IMR-90 (cell line): ENCODE data around the gene FBP1. TPM values are rescaled to one million over a fixed set of nuclear protein-coding genes. Genes with fewer than 3 reads are reported as not detected.

Source experiments
- ATAC-seq: fragments of 200-7000 bp; cut with Tn5 transposase; 2 replicates; pipeline ENCODE4 v1.9.1; 2020; ENCODE audit warnings: low read depth, mild to moderate bottlenecking, moderate library complexity
- BruUV-seq: library from RNA; stranded (reverse); fragments of 400-500 nt; replicated peaks from 2 replicates; lab custom pipeline; 2021; lab: Mats Ljungman, UMichigan
- CTCF ChIA-PET: fragments of 300-600 bp; formaldehyde crosslinking; extraction: SDS; loops from one replicate; lab custom pipeline; 2021; ENCODE audit warnings: antibody characterized with exemption; lab: Yijun Ruan, JAX
- POLR2A ChIA-PET: fragments of 300-600 bp; sonication (Branson Sonifier 250); formaldehyde crosslinking; loops from one replicate; lab custom pipeline; 2022; ENCODE audit warnings: antibody characterized with exemption; ENCODE audit not compliant: unreplicated experiment; lab: Charles Lee
- DNase-seq: peaks from one replicate; pipeline ENCODE4 v3.0.0; 2013
- H2AFZ ChIP-seq: replicated peaks from 2 replicates; pipeline ENCODE3; 2013; ENCODE audit warnings: low read length, mild to moderate bottlenecking; ENCODE audit not compliant: poor library complexity
- H2AK5ac ChIP-seq: 2 replicates; pipeline ENCODE4 v1.6.1; 2013; ENCODE audit warnings: low read depth, low read length, inconsistent platforms
- H2AK9ac ChIP-seq: replicated peaks from 2 replicates; pipeline ENCODE3; 2013; ENCODE audit warnings: mild to moderate bottlenecking, low read depth, low read length, moderate library complexity; ENCODE audit not compliant: poor library complexity
- H2BK120ac ChIP-seq: 2 replicates; pipeline ENCODE4 v1.6.1; 2013; ENCODE audit warnings: low read depth, low read length, inconsistent platforms
- H2BK15ac ChIP-seq: 3 replicates; pipeline ENCODE4 v1.6.1; 2013; ENCODE audit warnings: low read depth, low read length, inconsistent platforms
- H2BK20ac ChIP-seq: 2 replicates; pipeline ENCODE4 v1.6.1; 2013; ENCODE audit warnings: low read depth, mild to moderate bottlenecking, inconsistent platforms, low read length, moderate library complexity
- H2BK5ac ChIP-seq: 2 replicates; pipeline ENCODE4 v1.6.1; 2013; ENCODE audit warnings: mild to moderate bottlenecking, low read depth, low read length, inconsistent platforms; ENCODE audit not compliant: poor library complexity, severe bottlenecking
- H3K14ac ChIP-seq: replicated peaks from 2 replicates; pipeline ENCODE4 v1.6.1; 2013; ENCODE audit warnings: low read depth, low read length, inconsistent platforms
- H3K18ac ChIP-seq: 2 replicates; pipeline ENCODE4 v1.6.1; 2013; ENCODE audit warnings: low read depth, low read length, control low read depth
- H3K23ac ChIP-seq: 2 replicates; pipeline ENCODE4 v1.6.1; 2013; ENCODE audit warnings: low read depth, low read length, inconsistent platforms
- H3K27ac ChIP-seq: 2 replicates; pipeline ENCODE4 v1.5.1; 2013; ENCODE audit warnings: mild to moderate bottlenecking, control low read depth, low read length; ENCODE audit not compliant: insufficient read depth
- H3K27me3 ChIP-seq: 2 replicates; pipeline ENCODE4 v1.6.1; 2013; ENCODE audit warnings: low read length; ENCODE audit not compliant: control insufficient read depth, insufficient read depth
- H3K36me3 ChIP-seq: 2 replicates; pipeline ENCODE4 v1.6.1; 2013; ENCODE audit warnings: low read length, mixed read lengths; ENCODE audit not compliant: control insufficient read depth, insufficient read depth
- H3K4ac ChIP-seq: 2 replicates; pipeline ENCODE4 v1.6.1; 2013; ENCODE audit warnings: low read depth, low read length, inconsistent platforms
- H3K4me1 ChIP-seq: 2 replicates; pipeline ENCODE4 v1.6.1; 2013; ENCODE audit warnings: low read length, mixed read lengths; ENCODE audit not compliant: control insufficient read depth, insufficient read depth
- H3K4me2 ChIP-seq: 2 replicates; pipeline ENCODE4 v1.6.1; 2013; ENCODE audit warnings: low read depth, mild to moderate bottlenecking, control low read depth, low read length, moderate library complexity
- H3K4me3 ChIP-seq: 2 replicates; pipeline ENCODE4 v1.5.1; 2013; ENCODE audit warnings: low read depth, mild to moderate bottlenecking, control low read depth, low read length, moderate library complexity; ENCODE audit not compliant: insufficient read depth
- H3K56ac ChIP-seq: 2 replicates; pipeline ENCODE4 v1.6.1; 2013; ENCODE audit warnings: low read length, inconsistent platforms; ENCODE audit not compliant: insufficient read depth; ENCODE audit errors: extremely low read depth
- H3K79me1 ChIP-seq, 2 experiments: 2 replicates each; pipeline ENCODE4 v1.6.1; 2013; ENCODE audit warnings: low read length in 2 of 2, inconsistent platforms in 1 of 2, low read depth in 1 of 2
- H3K9ac ChIP-seq: 2 replicates; pipeline ENCODE4 v1.6.1; 2013; ENCODE audit warnings: low read depth, low read length, control low read depth
- H3K9me1 ChIP-seq: 2 replicates; pipeline ENCODE4 v1.6.1; 2013; ENCODE audit warnings: low read length, inconsistent platforms; ENCODE audit not compliant: insufficient read depth
- H3K9me3 ChIP-seq: 2 replicates; pipeline ENCODE4 v1.6.1; 2013; ENCODE audit warnings: low read length; ENCODE audit not compliant: control insufficient read depth, insufficient read depth
- H4K20me1 ChIP-seq: 2 replicates; pipeline ENCODE4 v1.6.1; 2013; ENCODE audit warnings: low read length, inconsistent platforms; ENCODE audit not compliant: insufficient read depth
- H4K5ac ChIP-seq: 2 replicates; pipeline ENCODE4 v1.6.1; 2013; ENCODE audit warnings: mild to moderate bottlenecking, low read depth, low read length, control low read depth
- H4K8ac ChIP-seq, 2 experiments: 2 replicates each; pipeline ENCODE4 v1.6.1; 2013; ENCODE audit warnings: low read depth in 2 of 2, low read length in 2 of 2, control low read depth in 1 of 2, inconsistent platforms in 1 of 2
- H4K91ac ChIP-seq: 2 replicates; pipeline ENCODE4 v1.6.1; 2013; ENCODE audit warnings: low read depth, low read length, inconsistent platforms; ENCODE audit not compliant: insufficient read depth
- BHLHE40 ChIP-seq: fragments of 150-350 bp; IDR thresholded peaks from 2 replicates; pipeline ENCODE4 v1.6.1; 2016; ENCODE audit warnings: mild to moderate bottlenecking, low read depth, low read length
- CEBPB ChIP-seq: IDR thresholded peaks from 2 replicates; pipeline ENCODE4 v1.6.1; 2012; ENCODE audit warnings: low read depth, low read length, improper control_type of control experiment
- CHD1 ChIP-seq: IDR thresholded peaks from 2 replicates; pipeline ENCODE4 v1.6.1; 2012; ENCODE audit warnings: low read depth, low read length, improper control_type of control experiment
- FOS ChIP-seq: fragments of 150-350 bp; IDR thresholded peaks from 2 replicates; pipeline ENCODE4 v1.6.1; 2016; ENCODE audit warnings: low read depth, low read length
- MAFK ChIP-seq: IDR thresholded peaks from 2 replicates; pipeline ENCODE4 v1.6.1; 2012; ENCODE audit warnings: low read depth, low read length, improper control_type of control experiment
- MAZ ChIP-seq: IDR thresholded peaks from 2 replicates; pipeline ENCODE4 v1.6.1; 2012; ENCODE audit warnings: low read depth, mild to moderate bottlenecking, low read length, improper control_type of control experiment, moderate library complexity, borderline replicate concordance
- MXI1 ChIP-seq: IDR thresholded peaks from 2 replicates; pipeline ENCODE4 v1.6.1; 2012; ENCODE audit warnings: low read depth, mild to moderate bottlenecking, low read length, moderate library complexity, borderline replicate concordance
- NFE2L2 ChIP-seq: fragments of 150-350 bp; IDR thresholded peaks from 2 replicates; pipeline ENCODE4 v1.6.1; 2016; ENCODE audit warnings: low read depth, mild to moderate bottlenecking, low read length
- POLR2A ChIP-seq: IDR thresholded peaks from 2 replicates; pipeline ENCODE4 v1.6.1; 2012; ENCODE audit warnings: mild to moderate bottlenecking, low read depth, low read length
- RAD21 ChIP-seq: IDR thresholded peaks from 2 replicates; pipeline ENCODE4 v1.6.1; 2012; ENCODE audit warnings: low read length, improper control_type of control experiment
- RCOR1 ChIP-seq: IDR thresholded peaks from 2 replicates; pipeline ENCODE4 v1.6.1; 2012; ENCODE audit warnings: mild to moderate bottlenecking, low read length, improper control_type of control experiment; ENCODE audit not compliant: insufficient replicate concordance
- RFX5 ChIP-seq: IDR thresholded peaks from 2 replicates; pipeline ENCODE4 v1.8.0; 2012; ENCODE audit warnings: low read depth, mild to moderate bottlenecking, low read length, moderate library complexity
- SMC3 ChIP-seq: fragments of 150-350 bp; IDR thresholded peaks from 2 replicates; pipeline ENCODE4 v1.6.1; 2016; ENCODE audit warnings: low read depth, mild to moderate bottlenecking, antibody characterized with exemption, low read length, moderate library complexity
- WGBS, 2 experiments: methylation state at CpG; one replicate each; pipeline versions ENCODE4 v1.1.5 to v1.1.7; 2013; ENCODE audit warnings: missing lambda C conversion rate in 2 of 2; ENCODE audit not compliant: insufficient read length in 1 of 2; ENCODE audit errors: extremely low coverage in 2 of 2; 5-methylcytosine and 5-hydroxymethylcytosine counted together
- dilution Hi-C: fragments of 300-500 bp; cut with HindIII; formaldehyde crosslinking; loops from one replicate; pipeline ENCODE4 v1.14.3; 2018; ENCODE audit warnings: low sequenced_read_pairs; ENCODE audit not compliant: unreplicated experiment
- in situ Hi-C: fragments of 300-500 bp; cut with MboI; formaldehyde crosslinking; loops from 3 replicates; pipeline ENCODE4 v1.14.3; 2019; ENCODE audit warnings: low sequenced_read_pairs, inconsistent platforms, mixed read lengths
- intact Hi-C: fragments of 100-400 bp; cut with micrococcal nuclease; formaldehyde crosslinking; loops from 2 replicates; pipeline ENCODE4 v1.10.0; 2022
- polyA plus RNA-seq, 3 experiments: library from polyadenylated mRNA; depleted of rRNA; stranded (reverse); fragments of >200 nt; gene quantifications; 2 replicates each; pipeline ENCODE4 v1.2.3, GENCODE V29; 2012; ENCODE audit warnings: low replicate concordance in 1 of 3
- total RNA-seq: library from RNA; depleted of rRNA; stranded (reverse); fragments of >200 nt; gene quantifications from 2 replicates; pipeline ENCODE4 v1.2.3, GENCODE V29; 2012
- TF ChIP-seq, protein P1 (sequence below): fragments of 150-350 bp; IDR thresholded peaks from 2 replicates; pipeline ENCODE4 v1.6.1; 2016; ENCODE audit warnings: low read depth, mild to moderate bottlenecking, low read length, moderate library complexity, borderline replicate concordance
- TF ChIP-seq, protein P2 (sequence below): fragments of 150-350 bp; IDR thresholded peaks from 2 replicates; pipeline ENCODE4 v1.6.1; 2017; ENCODE audit warnings: mild to moderate bottlenecking, antibody characterized with exemption, low read length, low read depth
- TF ChIP-seq, protein P3 (sequence below): conservative IDR thresholded peaks from 2 replicates; pipeline ENCODE4 v1.5.1; 2012; ENCODE audit warnings: mild to moderate bottlenecking, low read depth, low read length, improper control_type of control experiment

FBP1 gene
- total and polyA plus RNA-seq, 2 of the 4 experiments (the other 2 are of a cell fraction): not detected

DNA sequence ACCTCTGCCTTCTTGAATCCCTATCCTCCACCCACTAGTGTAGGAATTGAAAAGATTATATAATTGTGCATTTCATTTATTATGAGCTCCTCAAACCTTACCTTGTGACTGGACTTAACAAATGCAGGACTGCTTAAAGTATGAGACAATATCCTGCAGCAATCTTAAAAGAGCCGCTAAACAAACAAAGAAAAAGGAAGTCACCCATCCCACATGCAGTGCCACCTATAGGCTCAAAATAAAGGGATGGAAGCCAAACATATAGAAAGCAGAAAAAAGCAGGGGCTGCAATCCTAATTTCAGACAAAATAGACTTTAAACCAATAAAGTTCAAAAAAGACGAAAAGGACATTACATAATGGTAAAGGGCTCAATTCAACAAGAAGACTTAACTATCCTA, 75.8 kb downstream of the FBP1 start:
- intact Hi-C loops: loop anchor here (10.0 kb wide), 1 partner anchor 59 kb away; no protein-coding TSS in a partner anchor
- no peak overlapping the region for H3K4ac ChIP-seq
- no peaks in the 10 kb centered on the region for H3K79me1 ChIP-seq
- WGBS, 2 experiments: 100% methylated on average over 1 of the region's 2 CpGs; no CpG with 5 or more reads in 1 of the 2 experiments
- no peaks in the 10 kb centered on the region for H4K20me1 ChIP-seq
- ChIA-PET CTCF (no interaction called here), POLR2A (no interaction called here)
- no peak overlapping the region for H2AK9ac ChIP-seq
- H2BK15ac ChIP-seq: no peak overlapping the region
- H3K18ac ChIP-seq: no peak overlapping the region
- no peak overlapping the region for H2BK5ac ChIP-seq
- no peak overlapping the region for H2BK20ac ChIP-seq
- no peak overlapping the region for H2AK5ac ChIP-seq
- peaks cover 2% of the 10 kb centered on the region for H3K27me3 ChIP-seq
- no peak overlapping the region for H3K4me2 ChIP-seq
- H3K4me3 ChIP-seq: no peak overlapping the region
- TF ChIP-seq FOS (no peak), POLR2A (no peak), NFE2L2 (no peak), SMC3 (no peak), CEBPB (no peak), RFX5 (no peak), BHLHE40 (no peak), RAD21 (no peak), CHD1 (no peak), MAFK (no peak), MXI1 (no peak), RCOR1 (no peak), MAZ (no peak)
- TF ChIP-seq, protein P1, sequence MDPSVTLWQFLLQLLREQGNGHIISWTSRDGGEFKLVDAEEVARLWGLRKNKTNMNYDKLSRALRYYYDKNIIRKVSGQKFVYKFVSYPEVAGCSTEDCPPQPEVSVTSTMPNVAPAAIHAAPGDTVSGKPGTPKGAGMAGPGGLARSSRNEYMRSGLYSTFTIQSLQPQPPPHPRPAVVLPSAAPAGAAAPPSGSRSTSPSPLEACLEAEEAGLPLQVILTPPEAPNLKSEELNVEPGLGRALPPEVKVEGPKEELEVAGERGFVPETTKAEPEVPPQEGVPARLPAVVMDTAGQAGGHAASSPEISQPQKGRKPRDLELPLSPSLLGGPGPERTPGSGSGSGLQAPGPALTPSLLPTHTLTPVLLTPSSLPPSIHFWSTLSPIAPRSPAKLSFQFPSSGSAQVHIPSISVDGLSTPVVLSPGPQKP: no peak
- TF ChIP-seq, protein P2, sequence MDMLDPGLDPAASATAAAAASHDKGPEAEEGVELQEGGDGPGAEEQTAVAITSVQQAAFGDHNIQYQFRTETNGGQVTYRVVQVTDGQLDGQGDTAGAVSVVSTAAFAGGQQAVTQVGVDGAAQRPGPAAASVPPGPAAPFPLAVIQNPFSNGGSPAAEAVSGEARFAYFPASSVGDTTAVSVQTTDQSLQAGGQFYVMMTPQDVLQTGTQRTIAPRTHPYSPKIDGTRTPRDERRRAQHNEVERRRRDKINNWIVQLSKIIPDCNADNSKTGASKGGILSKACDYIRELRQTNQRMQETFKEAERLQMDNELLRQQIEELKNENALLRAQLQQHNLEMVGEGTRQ: no peak
- TF ChIP-seq, protein P3, sequence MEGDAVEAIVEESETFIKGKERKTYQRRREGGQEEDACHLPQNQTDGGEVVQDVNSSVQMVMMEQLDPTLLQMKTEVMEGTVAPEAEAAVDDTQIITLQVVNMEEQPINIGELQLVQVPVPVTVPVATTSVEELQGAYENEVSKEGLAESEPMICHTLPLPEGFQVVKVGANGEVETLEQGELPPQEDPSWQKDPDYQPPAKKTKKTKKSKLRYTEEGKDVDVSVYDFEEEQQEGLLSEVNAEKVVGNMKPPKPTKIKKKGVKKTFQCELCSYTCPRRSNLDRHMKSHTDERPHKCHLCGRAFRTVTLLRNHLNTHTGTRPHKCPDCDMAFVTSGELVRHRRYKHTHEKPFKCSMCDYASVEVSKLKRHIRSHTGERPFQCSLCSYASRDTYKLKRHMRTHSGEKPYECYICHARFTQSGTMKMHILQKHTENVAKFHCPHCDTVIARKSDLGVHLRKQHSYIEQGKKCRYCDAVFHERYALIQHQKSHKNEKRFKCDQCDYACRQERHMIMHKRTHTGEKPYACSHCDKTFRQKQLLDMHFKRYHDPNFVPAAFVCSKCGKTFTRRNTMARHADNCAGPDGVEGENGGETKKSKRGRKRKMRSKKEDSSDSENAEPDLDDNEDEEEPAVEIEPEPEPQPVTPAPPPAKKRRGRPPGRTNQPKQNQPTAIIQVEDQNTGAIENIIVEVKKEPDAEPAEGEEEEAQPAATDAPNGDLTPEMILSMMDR: no peak
- H3K4me1 ChIP-seq: no peaks in the 10 kb centered on the region
- H2BK120ac ChIP-seq: no peak overlapping the region
- no peak overlapping the region for H3K56ac ChIP-seq
- H4K8ac ChIP-seq: no peak overlapping the region
- dilution Hi-C loops: no loop called here
- no peak overlapping the region for H3K9ac ChIP-seq
- DNase-seq: no peak
- no peak overlapping the region for H3K23ac ChIP-seq
- H3K9me3 ChIP-seq: no peaks in the 10 kb centered on the region
- H3K27ac ChIP-seq: no peak overlapping the region
- H4K91ac ChIP-seq: no peak overlapping the region
- H3K14ac ChIP-seq: no peak overlapping the region
- no peak for ATAC-seq
- in situ Hi-C loops: no loop called here
- H3K36me3 ChIP-seq: no peaks in the 10 kb centered on the region
- H3K9me1 ChIP-seq: no peaks in the 10 kb centered on the region
- no peak overlapping the region for H4K5ac ChIP-seq
- no peak overlapping the region for H2AFZ ChIP-seq
- BruUV-seq: no TSS peak
